B cell (primary cell): ENCODE measurements around the gene KRTAP20-4.

Experiments used
- EZH2 ChIP-seq: IDR thresholded peaks from 2 replicates; pipeline ENCODE4 v1.6.1; 2012; ENCODE audit warnings: borderline replicate concordance, low read depth, mild to moderate bottlenecking, moderate library complexity, low read length; ENCODE audit not compliant: insufficient read depth, poor library complexity, severe bottlenecking
- TF ChIP-seq, protein P1 (sequence below): fragments of 200-600 bp; IDR thresholded peaks from one replicate; pipeline ENCODE4 v1.8.0; 2022; ENCODE audit warnings: antibody characterized with exemption, mild to moderate bottlenecking

GRCh38 chr21:30646904-30647414 lies 26.5 kb downstream of the KRTAP20-4 start:
- TF ChIP-seq, protein P1, sequence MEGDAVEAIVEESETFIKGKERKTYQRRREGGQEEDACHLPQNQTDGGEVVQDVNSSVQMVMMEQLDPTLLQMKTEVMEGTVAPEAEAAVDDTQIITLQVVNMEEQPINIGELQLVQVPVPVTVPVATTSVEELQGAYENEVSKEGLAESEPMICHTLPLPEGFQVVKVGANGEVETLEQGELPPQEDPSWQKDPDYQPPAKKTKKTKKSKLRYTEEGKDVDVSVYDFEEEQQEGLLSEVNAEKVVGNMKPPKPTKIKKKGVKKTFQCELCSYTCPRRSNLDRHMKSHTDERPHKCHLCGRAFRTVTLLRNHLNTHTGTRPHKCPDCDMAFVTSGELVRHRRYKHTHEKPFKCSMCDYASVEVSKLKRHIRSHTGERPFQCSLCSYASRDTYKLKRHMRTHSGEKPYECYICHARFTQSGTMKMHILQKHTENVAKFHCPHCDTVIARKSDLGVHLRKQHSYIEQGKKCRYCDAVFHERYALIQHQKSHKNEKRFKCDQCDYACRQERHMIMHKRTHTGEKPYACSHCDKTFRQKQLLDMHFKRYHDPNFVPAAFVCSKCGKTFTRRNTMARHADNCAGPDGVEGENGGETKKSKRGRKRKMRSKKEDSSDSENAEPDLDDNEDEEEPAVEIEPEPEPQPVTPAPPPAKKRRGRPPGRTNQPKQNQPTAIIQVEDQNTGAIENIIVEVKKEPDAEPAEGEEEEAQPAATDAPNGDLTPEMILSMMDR: no peak
- TF ChIP-seq EZH2: no peak
